Lung (tissue), 12 donors: ENCODE data around the gene TFAP2E. TPM values are rescaled to one million over a fixed set of nuclear protein-coding genes. Genes with fewer than 3 reads are reported as not detected.

ENCODE experiments used
- ATAC-seq: fragments of 200-7000 bp; cut with Tn5 transposase; one replicate; pipeline ENCODE4 v1.9.1; 2020; ENCODE audit warnings: moderate number of reproducible peaks; ENCODE audit not compliant: insufficient read depth, low FRiP score
- DNase-seq, 3 donors: peaks; one replicate each; pipeline ENCODE4 v3.0.0-alpha.2; 2013 to 2017
- H3K27ac ChIP-seq, 2 donors: one replicate each; pipeline ENCODE4 v1.5.1; 2013; ENCODE audit warnings: mild to moderate bottlenecking in 2 of 2, moderate library complexity in 2 of 2, control low read depth in 1 of 2, inconsistent platforms in 1 of 2, low read depth in 1 of 2, low read length in 1 of 2
- H3K27me3 ChIP-seq, 3 donors: one replicate each; pipeline ENCODE4 v1.5.1; 2013; ENCODE audit warnings: low read length in 2 of 3; ENCODE audit not compliant: control insufficient read depth in 3 of 3, insufficient read depth in 3 of 3
- H3K36me3 ChIP-seq, 4 donors: one replicate each; pipeline ENCODE4 v1.5.1; 2013; ENCODE audit warnings: low read length in 4 of 4, mild to moderate bottlenecking in 1 of 4, moderate library complexity in 1 of 4; ENCODE audit not compliant: control insufficient read depth in 4 of 4, insufficient read depth in 4 of 4
- H3K4me1 ChIP-seq, 5 donors: one replicate each; pipeline ENCODE4 v1.5.1; 2013; ENCODE audit warnings: low read length in 5 of 5, mild to moderate bottlenecking in 2 of 5, moderate library complexity in 1 of 5; ENCODE audit not compliant: control insufficient read depth in 5 of 5, insufficient read depth in 5 of 5
- H3K4me3 ChIP-seq: one replicate; pipeline ENCODE4 v1.5.1; 2013; ENCODE audit warnings: mild to moderate bottlenecking, control low read depth, moderate library complexity
- H3K9ac ChIP-seq, 2 donors: one replicate each; pipeline ENCODE4 v1.5.1; 2013; ENCODE audit warnings: low read length in 2 of 2, control low read depth in 1 of 2; ENCODE audit not compliant: insufficient read depth in 1 of 2
- H3K9me3 ChIP-seq, 4 donors: one replicate each; pipeline ENCODE4 v1.5.1; 2013; ENCODE audit warnings: low read length in 3 of 4, mild to moderate bottlenecking in 1 of 4, moderate library complexity in 1 of 4; ENCODE audit not compliant: control insufficient read depth in 4 of 4, insufficient read depth in 3 of 4
- CTCF ChIP-seq: IDR thresholded peaks from 2 replicates; pipeline ENCODE4 v1.5.1; 2012; ENCODE audit warnings: mild to moderate bottlenecking; ENCODE audit errors: control extremely low read depth, extremely low read depth
- WGBS, 2 donors: extraction: QIAGEN DNeasy Blood & Tissue Kit; methylation state at CpG; one replicate each; pipeline ENCODE4 v1.1.7; 2013; 5-methylcytosine and 5-hydroxymethylcytosine counted together
- polyA plus RNA-seq, 2 donors: library from polyadenylated mRNA; stranded (reverse); fragments of 200-250 nt; gene quantifications; one replicate each; pipeline ENCODE4 v1.2.1, GENCODE V29; 2013
- total RNA-seq, 2 donors: library from RNA; depleted of rRNA in 1 of 2; stranded (reverse); fragments of >200 nt in 1 of 2; gene quantifications; one replicate each; pipeline ENCODE4 v1.2.1, GENCODE V29; 2014 to 2021
- donor health status: control.
- donor health status: control.
- donor health status: Bipolar disorder and iron deficiency.
- donor health status: healthy.
- donor health status: DM: yes; HTN: yes; CAD: no.

TFAP2E gene
- total and polyA plus RNA-seq, 4 donors, result 1.4 to 2.5 (median 1.9) TPM

DNA sequence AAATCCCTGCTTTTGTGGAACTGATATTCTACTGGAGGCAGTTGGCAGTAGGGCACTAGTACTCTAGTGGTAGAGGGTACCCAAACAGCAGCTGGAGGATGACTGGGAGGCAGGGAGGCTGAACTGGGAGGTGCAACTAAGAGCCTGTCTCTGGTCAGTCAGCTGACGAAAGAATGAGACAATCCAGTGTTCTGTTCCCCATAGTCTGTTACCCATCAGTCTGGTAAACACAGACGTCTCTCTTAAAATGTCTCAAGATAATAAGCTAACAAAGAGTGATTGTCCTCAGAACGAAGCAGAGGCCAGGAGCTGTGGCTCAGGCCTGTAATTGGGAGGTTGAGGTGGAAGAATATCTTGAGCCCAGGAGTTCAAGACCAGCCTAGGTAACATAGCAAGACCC lies 30.4 kb downstream of the TFAP2E start:
- H3K9ac ChIP-seq, result no peak overlapping the region
- no peaks in the 10 kb centered on the region for H3K4me1 ChIP-seq
- H3K4me3 ChIP-seq, result no peak overlapping the region
- TF ChIP-seq CTCF, result no peak
- no peak overlapping the region for H3K27ac ChIP-seq
- H3K36me3 ChIP-seq, result peaks cover 21 to 43% (median 33%) of the 10 kb centered on the region in 4 donors
- DNase-seq (no peak), ATAC-seq (no peak)
- no peaks in the 10 kb centered on the region for H3K9me3 ChIP-seq
- 84 to 94% methylated on average over 3 of the region's 3 CpGs for WGBS, 2 donors
- no peaks in the 10 kb centered on the region for H3K27me3 ChIP-seq

DNA sequence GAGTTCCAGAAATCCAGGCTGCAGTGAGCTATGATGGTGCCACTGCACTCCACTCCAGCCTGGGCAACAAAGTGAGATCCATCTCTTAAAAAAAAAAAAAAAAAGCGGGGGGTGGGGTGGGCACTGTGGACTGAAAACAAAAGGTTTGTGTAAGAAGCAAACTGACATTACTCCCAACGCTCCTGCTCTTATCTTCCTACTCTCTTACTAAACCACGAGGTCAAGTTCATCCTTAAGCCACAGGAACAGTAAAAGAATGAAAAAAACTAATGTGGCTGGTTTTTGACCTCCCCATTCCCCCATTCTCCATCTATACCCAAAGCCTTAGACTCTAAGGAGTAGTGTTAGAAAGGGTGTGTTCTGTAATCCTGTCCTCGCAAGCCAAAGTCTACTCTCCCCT lies 30.8 kb downstream of the TFAP2E start:
- no peak overlapping the region for H3K4me3 ChIP-seq
- no peak for DNase-seq
- no peak for TF ChIP-seq CTCF
- no peaks in the 10 kb centered on the region for H3K27me3 ChIP-seq
- H3K4me1 ChIP-seq, result no peaks in the 10 kb centered on the region
- no peak overlapping the region for H3K27ac ChIP-seq
- peaks cover 22 to 45% (median 35%) of the 10 kb centered on the region in 4 donors for H3K36me3 ChIP-seq
- no peaks in the 10 kb centered on the region for H3K9me3 ChIP-seq
- no peak overlapping the region for H3K9ac ChIP-seq
- no peak for ATAC-seq
- 85 to 90% methylated on average over 4 of the region's 4 CpGs for WGBS, 2 donors

DNA sequence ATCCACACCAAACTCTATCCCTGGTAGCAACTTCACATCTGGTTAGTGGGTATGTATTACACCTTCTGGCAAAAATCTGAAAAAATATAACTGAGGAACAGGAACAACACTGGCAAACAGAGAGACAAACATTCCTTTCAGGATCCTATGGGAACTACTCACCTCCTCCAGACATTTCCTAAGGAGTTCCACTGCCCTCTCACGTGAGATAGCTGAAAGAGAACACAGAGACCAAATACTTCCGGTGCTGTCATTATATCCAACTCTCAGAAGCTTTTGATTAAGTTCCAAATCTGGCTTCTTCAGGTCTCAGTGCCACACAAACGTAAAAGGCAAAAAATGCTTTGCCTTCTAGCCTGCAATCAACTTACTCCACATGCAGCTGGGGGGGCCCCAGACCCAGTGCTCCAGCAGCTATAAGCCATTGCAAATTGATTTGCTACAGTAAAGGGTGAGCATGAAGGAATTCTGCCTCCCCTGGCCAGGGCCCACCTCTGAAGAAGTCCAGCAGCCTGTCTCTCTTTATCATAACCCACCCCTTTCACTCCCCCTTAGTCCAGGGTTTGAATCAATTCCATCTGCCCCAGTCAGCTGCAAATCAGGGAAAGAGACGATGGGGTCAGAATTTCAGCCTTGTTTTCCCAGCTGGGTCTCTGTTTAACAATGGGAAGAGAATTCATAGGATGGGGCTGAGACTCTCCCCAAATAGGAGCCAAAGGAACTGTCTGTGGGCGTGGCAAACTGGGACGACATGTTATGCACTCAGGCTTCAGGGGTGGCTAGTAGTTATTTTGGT lies 32.2 kb downstream of the TFAP2E start:
- no peaks in the 10 kb centered on the region for H3K27me3 ChIP-seq
- no peak for ATAC-seq
- H3K4me1 ChIP-seq, result no peaks in the 10 kb centered on the region
- H3K36me3 ChIP-seq, result peaks cover 23 to 46% (median 38%) of the 10 kb centered on the region in 4 donors
- no peak for DNase-seq
- H3K9ac ChIP-seq, result no peak overlapping the region
- no peak for TF ChIP-seq CTCF
- H3K27ac ChIP-seq, result no peak overlapping the region
- 90 to 94% methylated on average over 6 of the region's 6 CpGs for WGBS, 2 donors
- H3K4me3 ChIP-seq, result no peak overlapping the region
- no peaks in the 10 kb centered on the region for H3K9me3 ChIP-seq

GRCh38 chr1:35605867-35606182 lies 32.7 kb downstream of the TFAP2E start:
- no peak for ATAC-seq
- 91 to 93% methylated on average over 4 of the region's 4 CpGs for WGBS, 2 donors
- no peak for DNase-seq
- H3K4me1 ChIP-seq, result no peaks in the 10 kb centered on the region
- H3K9ac ChIP-seq, result no peak overlapping the region
- H3K36me3 ChIP-seq, result peaks cover 21 to 46% (median 38%) of the 10 kb centered on the region in 4 donors
- H3K9me3 ChIP-seq, result no peaks in the 10 kb centered on the region
- H3K27me3 ChIP-seq, result no peaks in the 10 kb centered on the region
- TF ChIP-seq CTCF, result no peak
- H3K4me3 ChIP-seq, result no peak overlapping the region
- H3K27ac ChIP-seq, result no peak overlapping the region
